HG03025 (cell line): Measurements from ENCODE around the gene ZNF669.
"Not testable (repeated sequence)": the region's sequence is repeated elsewhere in the genome, so short reads cannot be mapped to it uniquely, and the experiment has no call there.

ENCODE experiments used
- ATAC-seq: cut with Tn5 transposase; IDR thresholded peaks from one replicate; pipeline ENCODE4 v1.9.1; 2021; ENCODE audit warnings: mild to moderate bottlenecking, moderate library complexity; ENCODE audit not compliant: unreplicated experiment, low FRiP score

The ZNF669 gene

GRCh38 chr1:247103859-247104591, at the start of gene ZNF669:
Gene ZNF669, minus strand, starts transcription at chr1:247104356. Its CDS starts 157 bp downstream, at chr1:247104199.
- ATAC-seq: peak; percentile 99

GRCh38 chr1:247147781-247148180, 43.6 kb upstream of the ZNF669 start:
- ATAC-seq: no peak

DNA sequence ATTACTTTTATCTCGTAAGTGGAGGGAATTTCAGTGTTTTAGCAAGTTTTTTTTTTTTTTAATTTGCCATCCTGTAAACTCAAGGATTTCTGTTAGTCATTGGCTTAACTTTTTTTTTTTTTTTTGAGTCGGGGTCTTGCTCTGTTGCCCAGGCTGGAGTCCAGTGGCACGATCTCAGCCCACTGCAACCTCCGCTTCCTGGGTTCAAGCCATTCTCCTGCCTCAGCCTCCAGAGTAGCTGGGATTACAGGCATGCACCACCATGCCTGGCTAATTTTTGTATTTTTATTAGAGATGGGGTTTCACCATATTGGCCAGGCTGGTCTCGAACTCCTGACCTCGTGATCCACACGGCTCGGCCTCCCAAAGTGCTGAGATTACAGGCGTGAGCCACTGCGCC, 43.0 kb upstream of the ZNF669 start:
- ATAC-seq: not testable (repeated sequence)

- no peak for ATAC-seq
These were observed 42.5 kb upstream of the ZNF669 start for GRCh38 chr1:247146671-247147070.

- ATAC-seq: no peak
These were observed 41.1 kb upstream of the ZNF669 start for GRCh38 chr1:247145279-247145678.

- not testable (repeated sequence) for ATAC-seq
These were observed 35.4 kb upstream of the ZNF669 start for GRCh38 chr1:247139557-247139956.

- no peak for ATAC-seq
These were observed 27.1 kb upstream of the ZNF669 start for GRCh38 chr1:247131236-247131635.

DNA sequence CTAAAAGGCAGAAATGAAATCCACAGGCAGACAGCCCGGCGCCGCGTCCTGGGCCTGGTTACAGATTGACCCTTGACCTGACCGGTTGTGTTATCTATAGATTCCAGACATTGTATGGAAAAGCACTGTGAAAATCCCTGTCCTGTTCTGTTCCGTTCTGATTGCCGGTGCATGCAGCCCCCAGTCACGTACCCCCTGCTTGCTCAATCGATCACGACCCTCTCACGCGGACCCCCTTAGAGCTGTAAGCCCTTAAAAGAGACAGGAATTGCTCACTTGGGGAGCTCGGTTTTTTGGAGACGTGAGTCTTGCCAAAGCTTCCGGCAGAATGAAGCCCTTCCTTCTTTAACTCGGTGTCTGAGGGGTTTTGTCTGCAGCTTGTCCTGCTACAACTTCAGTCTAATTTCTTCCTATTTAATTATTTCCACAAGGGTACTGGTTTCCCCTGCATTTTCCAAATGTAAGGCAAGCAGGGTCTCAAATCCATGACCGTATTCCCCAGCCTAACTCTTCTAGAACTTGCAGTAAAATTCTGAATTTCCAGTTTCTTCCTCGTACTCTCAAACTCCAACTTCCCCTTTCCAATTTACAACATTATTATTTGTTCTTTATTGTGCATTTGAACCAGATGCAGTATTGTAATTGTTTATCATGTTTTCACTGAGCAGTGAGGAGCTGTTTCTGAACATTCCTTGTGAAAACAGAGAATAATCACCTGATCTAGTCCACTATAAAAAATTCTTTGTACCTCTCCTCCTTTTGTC, 23.5 kb upstream of the ZNF669 start:
- ATAC-seq: not testable (repeated sequence)

GRCh38 chr1:247126601-247127000, 22.4 kb upstream of the ZNF669 start:
- ATAC-seq: peak; percentile 59

DNA sequence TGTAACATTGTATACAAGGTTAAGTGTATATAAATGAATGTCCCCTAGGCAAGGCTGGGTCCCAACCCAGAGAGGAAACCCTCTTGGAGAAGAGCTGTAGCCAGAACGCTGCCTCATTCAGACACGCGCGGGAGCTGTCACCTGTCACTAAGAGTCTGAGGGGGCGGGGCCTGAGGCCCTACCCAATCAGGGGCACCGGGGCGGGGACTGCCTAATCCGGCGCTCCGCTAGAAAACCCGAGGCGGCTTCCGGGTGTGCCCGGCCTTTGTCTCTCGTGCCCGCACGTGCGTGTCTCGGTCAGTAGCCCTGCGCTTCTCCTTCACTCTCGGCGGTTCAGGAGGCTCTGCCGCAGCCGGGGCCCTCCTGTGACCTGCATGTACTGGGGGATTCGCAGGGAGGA, 22.0 kb upstream of the ZNF669 start:
- peak; percentile 97 for ATAC-seq

DNA sequence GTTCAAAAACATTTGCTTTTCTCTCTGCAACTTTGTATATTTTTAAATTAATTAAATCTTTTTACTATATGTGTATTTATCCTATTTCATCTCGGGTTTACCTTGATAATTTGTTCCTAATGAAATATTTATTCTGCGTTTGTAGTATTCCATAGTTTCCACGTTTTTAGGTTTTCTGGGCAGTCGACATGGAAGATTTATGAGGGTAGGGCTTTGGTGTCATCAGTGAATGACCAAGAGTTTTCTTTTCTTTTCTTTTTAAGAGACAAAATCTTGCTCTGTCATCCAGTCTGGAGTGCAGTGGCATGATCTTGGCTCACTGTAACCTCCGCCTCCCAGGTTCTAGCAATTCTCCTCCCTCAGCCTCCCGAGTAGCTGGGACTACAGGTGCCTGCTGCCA, 17.2 kb upstream of the ZNF669 start:
- no peak for ATAC-seq

DNA sequence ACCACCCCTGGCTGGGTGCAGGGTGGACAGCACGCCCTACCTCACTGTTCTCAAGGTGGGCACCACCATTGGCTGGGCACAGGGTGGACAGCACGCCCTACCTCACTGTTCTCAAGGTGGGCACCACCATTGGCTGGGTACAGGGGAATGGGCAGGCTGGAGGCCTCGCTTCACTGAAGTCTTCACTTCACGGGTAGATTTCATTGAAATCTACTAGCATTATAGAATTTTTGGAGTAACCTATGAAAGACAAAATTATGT, 16.2 kb upstream of the ZNF669 start:
- ATAC-seq: not testable (repeated sequence)

GRCh38 chr1:247119600-247120407, 15.6 kb upstream of the ZNF669 start:
- no peak for ATAC-seq

DNA sequence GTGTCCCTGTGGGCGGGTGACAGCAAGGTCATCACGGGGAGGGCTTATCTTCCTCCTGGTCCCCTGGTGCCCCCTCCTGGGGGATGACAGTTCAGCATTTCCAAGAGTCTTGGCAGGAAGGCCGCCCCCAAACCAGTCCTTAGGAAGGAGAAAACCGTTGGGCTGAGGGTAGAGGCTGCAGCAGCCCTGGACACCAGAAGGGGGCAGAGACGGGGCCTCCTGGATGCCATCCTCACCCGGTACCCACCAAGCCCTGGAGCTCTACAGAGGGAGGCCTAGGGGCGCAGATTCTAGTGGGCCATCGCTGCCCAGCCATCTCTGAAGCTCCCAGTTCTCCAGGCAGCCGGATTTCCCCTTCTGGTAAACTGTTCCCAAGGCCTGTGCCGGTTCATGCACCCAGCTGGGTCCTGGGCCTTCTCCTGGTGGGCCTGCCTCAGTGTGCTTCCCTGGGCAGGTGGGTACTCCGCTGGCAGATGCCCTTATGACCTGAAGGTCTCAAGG, 14.8 kb upstream of the ZNF669 start:
- no peak for ATAC-seq

GRCh38 chr1:247115545-247115944, 11.4 kb upstream of the ZNF669 start:
- no peak for ATAC-seq

GRCh38 chr1:247115141-247115510, 11.0 kb upstream of the ZNF669 start:
- ATAC-seq: no peak

DNA sequence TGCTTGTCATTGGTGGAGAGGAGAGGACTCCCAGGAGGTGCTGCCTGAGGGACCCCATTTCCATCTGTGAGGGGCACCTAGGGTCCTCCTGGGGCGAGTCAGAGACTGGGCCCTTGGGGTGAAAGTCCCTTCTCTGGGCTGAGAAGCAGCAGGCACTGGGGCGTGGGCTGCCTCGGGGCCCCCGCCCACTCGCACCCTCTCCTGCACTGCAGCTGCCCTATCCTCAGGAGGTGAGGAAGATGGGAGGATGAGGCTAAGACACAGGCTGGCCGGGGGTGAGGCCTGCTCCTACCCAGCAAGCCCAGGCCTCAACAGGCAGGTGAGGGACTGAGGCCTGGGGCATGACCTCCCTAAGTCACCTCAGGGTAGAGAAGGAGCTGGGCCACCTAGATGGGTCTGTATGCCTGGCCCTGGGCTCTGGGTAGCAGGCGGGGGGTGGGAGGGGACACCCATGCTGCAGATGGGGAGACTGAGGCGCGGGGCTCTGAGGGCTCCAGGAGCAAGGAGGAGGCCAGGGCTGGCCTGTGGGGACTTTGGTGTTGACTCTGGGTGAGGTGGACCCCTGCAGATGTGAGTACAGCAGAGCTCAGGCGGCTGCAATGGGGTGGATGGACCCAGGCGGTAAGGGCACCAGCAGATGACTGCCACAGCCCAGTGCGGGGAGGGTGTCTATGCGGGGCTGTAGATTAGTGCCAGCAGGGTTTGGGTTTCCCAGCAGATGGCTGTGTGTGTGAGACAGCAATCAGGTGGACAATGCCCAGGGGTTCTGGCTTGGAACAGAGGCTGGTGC, 10.4 kb upstream of the ZNF669 start:
- ATAC-seq: no peak

- ATAC-seq: no peak
These were observed 9.6 kb upstream of the ZNF669 start for GRCh38 chr1:247113733-247114271.

GRCh38 chr1:247113094-247113497, 8.9 kb upstream of the ZNF669 start:
- no peak for ATAC-seq

- no peak for ATAC-seq
These were observed 8.3 kb upstream of the ZNF669 start for GRCh38 chr1:247112479-247112781.
